H1 (cell line): Measurements from ENCODE around the gene VWA7. TPM values are rescaled to one million over a fixed set of nuclear protein-coding genes. Genes with fewer than 3 reads are reported as not detected.

Experiments
- CTCF ChIA-PET: fragments of 300-600 bp; sonication (Branson Sonifier 250); formaldehyde crosslinking; loops from one replicate; lab custom pipeline; 2021; ENCODE audit not compliant: partially characterized antibody; lab: Charles Lee
- POLR2A ChIA-PET: fragments of 300-600 bp; sonication (Branson Sonifier 250); formaldehyde crosslinking; loops from one replicate; lab custom pipeline; 2021; ENCODE audit warnings: inconsistent platforms; ENCODE audit not compliant: partially characterized antibody; lab: Charles Lee
- DNase-seq, 2 experiments: peaks; one replicate each; pipeline versions ENCODE4 v3.0.0 to v3.0.0-alpha.2; 2010 to 2022; ENCODE audit warnings: low spot score in 2 of 2, low read depth in 1 of 2, mixed read lengths in 1 of 2
- FAIRE-seq: peaks from 2 replicates; lab custom pipeline; 2011; peaks lifted over from hg19 to GRCh38; lab: Jason Lieb, UNC
- H2AFZ ChIP-seq: 2 replicates; pipeline ENCODE4 v1.8.1; 2012; ENCODE audit warnings: low read length, inconsistent platforms
- H2AK5ac ChIP-seq: 2 replicates; pipeline ENCODE4 v1.6.1; 2013; ENCODE audit warnings: low read depth, low read length
- H2BK120ac ChIP-seq: replicated peaks from 2 replicates; pipeline ENCODE3; 2013; ENCODE audit warnings: low read depth, low read length, inconsistent platforms
- H2BK12ac ChIP-seq: 2 replicates; pipeline ENCODE4 v1.6.1; 2013; ENCODE audit warnings: low read depth, low read length
- H2BK15ac ChIP-seq: 2 replicates; pipeline ENCODE4 v1.6.1; 2013; ENCODE audit warnings: low read length
- H2BK20ac ChIP-seq: 2 replicates; pipeline ENCODE4 v1.6.1; 2013; ENCODE audit warnings: low read length
- H2BK5ac ChIP-seq: 2 replicates; pipeline ENCODE4 v1.6.1; 2013; ENCODE audit warnings: low read depth, low read length
- H3K14ac ChIP-seq: 2 replicates; pipeline ENCODE4 v1.6.1; 2013; ENCODE audit warnings: inconsistent platforms; ENCODE audit not compliant: insufficient read length
- H3K18ac ChIP-seq: 2 replicates; pipeline ENCODE4 v1.6.1; 2013; ENCODE audit warnings: low read length; ENCODE audit errors: extremely low read depth
- H3K23ac ChIP-seq: 2 replicates; pipeline ENCODE4 v1.6.1; 2013; ENCODE audit warnings: inconsistent platforms; ENCODE audit not compliant: insufficient read length
- H3K23me2 ChIP-seq: 2 replicates; pipeline ENCODE4 v1.6.1; 2013; ENCODE audit warnings: low read depth, low read length
- H3K27ac ChIP-seq: 2 replicates; pipeline ENCODE4 v1.6.1; 2011; ENCODE audit warnings: low read depth, low read length, inconsistent platforms
- H3K27me3 ChIP-seq, 4 experiments: replicated peaks in 1 of 4; 1 replicate in 1 of 4; 2 replicates in 3 of 4; pipeline versions ENCODE4 v1.6.1 to v1.8.1; 2011 to 2013; ENCODE audit warnings: low read length in 3 of 4, mild to moderate bottlenecking in 3 of 4, inconsistent platforms in 2 of 4, mixed read lengths in 2 of 4, moderate library complexity in 1 of 4; ENCODE audit not compliant: control insufficient read depth in 3 of 4, insufficient read depth in 3 of 4; ENCODE audit errors: extremely low read depth in 1 of 4
- H3K36me3 ChIP-seq, 4 experiments: 2 replicates each; pipeline versions ENCODE4 v1.6.1 to v1.8.1; 2011 to 2013; ENCODE audit warnings: mild to moderate bottlenecking in 4 of 4, low read length in 3 of 4, moderate library complexity in 2 of 4, control low read depth in 1 of 4, inconsistent platforms in 1 of 4; ENCODE audit not compliant: insufficient read depth in 4 of 4, control insufficient read depth in 2 of 4
- H3K4ac ChIP-seq: replicated peaks from 2 replicates; pipeline ENCODE3; 2013; ENCODE audit warnings: low read length, low read depth, mixed read lengths, inconsistent platforms; ENCODE audit not compliant: insufficient read length
- H3K4me1 ChIP-seq, 4 experiments: replicated peaks in 1 of 4; 1 replicate in 1 of 4; 2 replicates in 3 of 4; pipeline versions ENCODE4 v1.6.1 to v1.8.1; 2011 to 2013; ENCODE audit warnings: low read length in 3 of 4, inconsistent platforms in 2 of 4, mixed read lengths in 1 of 4; ENCODE audit not compliant: insufficient read depth in 4 of 4, control insufficient read depth in 3 of 4
- H3K4me2 ChIP-seq, 2 experiments: 2 replicates each; pipeline versions ENCODE4 v1.6.1 to v1.8.1; 2011 to 2013; ENCODE audit warnings: low read depth in 2 of 2, low read length in 2 of 2, control low read depth in 1 of 2, inconsistent platforms in 1 of 2, mild to moderate bottlenecking in 1 of 2; ENCODE audit not compliant: insufficient read depth in 1 of 2
- H3K4me3 ChIP-seq, 4 experiments: fragments of 200-600, 300-600 bp in 1 of 4; sonication (generic), shearing (Covaris generic), sonication (Bioruptor Twin) in 1 of 4; 2 replicates each; pipeline versions ENCODE4 v1.5.1 to v1.8.1; 2011 to 2016; ENCODE audit warnings: low read length in 4 of 4, low read depth in 3 of 4, control low read depth in 2 of 4, inconsistent platforms in 2 of 4, mild to moderate bottlenecking in 2 of 4, mixed read lengths in 1 of 4, moderate library complexity in 1 of 4; ENCODE audit not compliant: insufficient read depth in 2 of 4; ENCODE audit errors: extremely low read depth in 1 of 4
- H3K56ac ChIP-seq: replicated peaks from 2 replicates; pipeline ENCODE3; 2013; ENCODE audit warnings: low read depth, mild to moderate bottlenecking, mixed read lengths, low read length, inconsistent platforms; ENCODE audit not compliant: insufficient read length
- H3K79me1 ChIP-seq: 2 replicates; pipeline ENCODE4 v1.6.1; 2013; ENCODE audit warnings: low read depth, low read length, control low read depth
- H3K79me2 ChIP-seq, 2 experiments: 2 replicates each; pipeline versions ENCODE4 v1.6.1 to v1.8.1; 2012 to 2013; ENCODE audit warnings: low read length in 2 of 2, mild to moderate bottlenecking in 2 of 2, inconsistent platforms in 1 of 2; ENCODE audit not compliant: insufficient read depth in 2 of 2, control insufficient read depth in 1 of 2
- H3K9ac ChIP-seq, 4 experiments: replicated peaks in 1 of 4; 1 replicate in 1 of 4; 2 replicates in 3 of 4; pipeline versions ENCODE4 v1.6.1 to v1.8.1; 2011 to 2013; ENCODE audit warnings: low read depth in 3 of 4, low read length in 3 of 4, control low read depth in 2 of 4, mild to moderate bottlenecking in 2 of 4, moderate library complexity in 2 of 4, inconsistent platforms in 1 of 4; ENCODE audit errors: extremely low read depth in 1 of 4
- H3K9me3 ChIP-seq, 2 experiments: 2 replicates each; pipeline versions ENCODE4 v1.6.1 to v1.8.1; 2012 to 2013; ENCODE audit warnings: mild to moderate bottlenecking in 2 of 2, moderate library complexity in 2 of 2, control low read depth in 1 of 2, inconsistent platforms in 1 of 2, low read depth in 1 of 2, low read length in 1 of 2, mixed read lengths in 1 of 2; ENCODE audit not compliant: insufficient read depth in 2 of 2
- H4K20me1 ChIP-seq, 2 experiments: replicated peaks in 1 of 2; 2 replicates each; pipeline versions ENCODE3 to v1.8.1; 2011 to 2013; ENCODE audit warnings: inconsistent platforms in 2 of 2, low read length in 2 of 2, mild to moderate bottlenecking in 1 of 2; ENCODE audit not compliant: insufficient read depth in 2 of 2, control insufficient read depth in 1 of 2
- H4K5ac ChIP-seq: 2 replicates; pipeline ENCODE4 v1.6.1; 2013; ENCODE audit warnings: low read length, low read depth, mixed read lengths, inconsistent platforms; ENCODE audit not compliant: insufficient read length
- H4K8ac ChIP-seq: 2 replicates; pipeline ENCODE4 v1.8.0; 2013; ENCODE audit warnings: mild to moderate bottlenecking, moderate library complexity, low read length, inconsistent platforms; ENCODE audit not compliant: insufficient read depth; ENCODE audit errors: extremely low read depth
- H4K91ac ChIP-seq: replicated peaks from 2 replicates; pipeline ENCODE3; 2013; ENCODE audit warnings: low read length, mixed read lengths, inconsistent platforms; ENCODE audit not compliant: insufficient read length
- EP300 ChIP-seq, 2 experiments: IDR thresholded peaks; 1 replicate in 1 of 2; 2 replicates in 1 of 2; pipeline ENCODE4 v1.6.1; 2011 to 2012; ENCODE audit warnings: low read depth in 2 of 2, low read length in 2 of 2, mild to moderate bottlenecking in 2 of 2, borderline replicate concordance in 1 of 2, inconsistent platforms in 1 of 2, moderate library complexity in 1 of 2
- GABPA ChIP-seq: IDR thresholded peaks from 2 replicates; pipeline ENCODE4 v1.6.1; 2011; ENCODE audit warnings: mild to moderate bottlenecking, low read length, moderate library complexity, borderline replicate concordance; ENCODE audit not compliant: insufficient read depth
- JUN ChIP-seq: IDR thresholded peaks from 2 replicates; pipeline ENCODE4 v1.6.1; 2011; ENCODE audit warnings: low read depth, mild to moderate bottlenecking, improper control_type of control experiment, low read length
- RXRA ChIP-seq: IDR thresholded peaks from 2 replicates; pipeline ENCODE4 v1.6.1; 2011; ENCODE audit warnings: low read depth, mild to moderate bottlenecking, low read length, moderate library complexity; ENCODE audit not compliant: insufficient read depth
- SP4 ChIP-seq: IDR thresholded peaks from 2 replicates; pipeline ENCODE4 v1.6.1; 2012; ENCODE audit warnings: low read length, inconsistent platforms
- SUZ12 ChIP-seq: fragments of 200-600 bp; sonication (generic); IDR thresholded peaks from 2 replicates; pipeline ENCODE4 v1.6.1; 2012; ENCODE audit warnings: mild to moderate bottlenecking, inconsistent platforms, low read length, moderate library complexity, mixed read lengths
- TAF7 ChIP-seq: optimal IDR thresholded peaks from 2 replicates; pipeline ENCODE3; 2011; ENCODE audit warnings: low read depth, mild to moderate bottlenecking, inconsistent platforms, low read length, moderate library complexity, borderline replicate concordance
- TEAD4 ChIP-seq: IDR thresholded peaks from 2 replicates; pipeline ENCODE4 v1.6.1; 2012; ENCODE audit warnings: low read depth, low read length, inconsistent platforms, mixed read lengths
- WGBS, 2 experiments: shearing (Covaris generic) in 1 of 2; methylation state at CpG; one replicate each; pipeline versions ENCODE4 v1.1.6 to v1.1.7; 2013 to 2015; ENCODE audit warnings: low lambda C conversion rate in 2 of 2, mixed read lengths in 2 of 2, inconsistent platforms in 1 of 2, low coverage in 1 of 2, missing lambda C conversion rate in 1 of 2; ENCODE audit not compliant: insufficient replicate concordance in 2 of 2, insufficient coverage in 1 of 2, insufficient read length in 1 of 2; ENCODE audit errors: extremely low coverage in 1 of 2, missing lambda C conversion rate in 1 of 2; 5-methylcytosine and 5-hydroxymethylcytosine counted together
- polyA plus RNA-seq, 7 experiments: library from polyadenylated mRNA; depleted of rRNA in 3 of 7; stranded (reverse) in 5 of 7; unstranded in 2 of 7; fragments of >200 nt in 5 of 7; fragments of 200-250 nt in 2 of 7; gene quantifications; 1 replicate in 5 of 7; 2 replicates in 1 of 7; 4 replicates in 1 of 7; pipeline versions ENCODE4 v1.2.1 to v1.2.3, GENCODE V29; 2011 to 2013; ENCODE audit warnings: missing spikeins in 2 of 7, mixed read lengths in 2 of 7
- total RNA-seq: library from RNA; stranded (reverse); fragmentation: NEBNext Ultra II Directional; extraction: Animal tissue kit (Norgen Biotek cat#: 25700); gene quantifications from 2 replicates; pipeline ENCODE4 v1.2.1, GENCODE V29; 2021
- TF ChIP-seq, protein P1 (sequence below): IDR thresholded peaks from 2 replicates; pipeline ENCODE4 v1.6.1; 2011; ENCODE audit warnings: low read depth, mild to moderate bottlenecking, low read length; ENCODE audit not compliant: insufficient read depth

The VWA7 gene
- total and polyA plus RNA-seq, 2 of the 8 experiments (the other 6 are each of a cell fraction or from before 2014, with no cell fraction given) = 0.82 to 2.1 TPM

DNA sequence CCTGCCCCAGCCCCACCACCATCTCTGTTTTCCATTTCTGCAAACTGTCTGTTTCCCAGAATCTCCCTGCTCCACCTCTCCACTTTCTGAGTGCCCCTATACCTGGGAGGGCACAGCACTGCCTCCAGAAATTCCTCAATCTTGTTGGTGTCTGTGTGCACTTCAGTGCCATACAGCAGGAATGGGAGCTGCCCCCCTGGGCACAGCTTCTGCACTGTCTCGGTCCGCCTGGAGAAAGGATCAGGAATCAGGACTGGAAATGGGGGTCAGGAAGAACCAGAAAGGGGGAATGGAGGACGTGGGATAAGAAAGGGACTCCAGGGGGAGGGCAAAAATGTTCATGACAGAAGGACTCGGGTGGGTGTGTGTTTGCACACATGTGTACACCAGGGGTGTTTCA lies 43.4 kb downstream of the VWA7 start:
- H2BK5ac ChIP-seq = 0 out of 2 replicates have a peak overlapping the region, but pooled peaks have one; percentile 53
- no peak overlapping the region for H2AFZ ChIP-seq
- no peak overlapping the region for H2BK120ac ChIP-seq
- H3K9ac ChIP-seq = no peak overlapping the region; a peak in 1 of 7 replicates
- peaks cover 8% of the 10 kb centered on the region; the same call in 1 of the 2 replicates for H3K79me1 ChIP-seq
- no peak overlapping the region for H4K91ac ChIP-seq
- H4K8ac ChIP-seq = no peak overlapping the region
- H2BK12ac ChIP-seq = no peak overlapping the region; the same call in 1 of the 2 replicates
- DNase-seq = no peak
- no peaks in the 10 kb centered on the region for H3K27me3 ChIP-seq
- peaks cover 0 to 26% of the 10 kb centered on the region in 2 experiments; a peak in 2 of 4 replicates for H3K79me2 ChIP-seq
- ChIA-PET CTCF (interaction anchor here (0.8 to 3.1 kb wide), 7 partner anchors 10 to 96 kb away, joined by 3 to 12 read pairs (median 3); partner anchors contain the start of gene MPIG6B), POLR2A (interaction anchor here (1.3 to 8.7 kb wide), 5 partner anchors 9 to 102 kb away, joined by 4 to 73 read pairs (median 5); partner anchors contain the start of genes CSNK2B, GPANK1, LY6G6C and MPIG6B)
- H3K9me3 ChIP-seq = no peaks in the 10 kb centered on the region
- H3K4me2 ChIP-seq = peak overlapping the region; percentile 78 to 99; a peak in 3 of 4 replicates
- no peak overlapping the region for H3K18ac ChIP-seq
- H2BK20ac ChIP-seq = no peak overlapping the region
- H3K4me1 ChIP-seq = peaks cover 20 to 33% (median 22%) of the 10 kb centered on the region in 4 experiments
- 86% methylated on average over 4 of the region's 4 CpGs; no CpG with 5 or more reads in 1 of the 2 experiments for WGBS, 2 experiments
- H4K20me1 ChIP-seq = peaks cover 4 to 5% of the 10 kb centered on the region in 2 experiments
- no peak overlapping the region for H3K14ac ChIP-seq
- no peak for FAIRE-seq
- no peak overlapping the region for H3K4ac ChIP-seq
- H3K27ac ChIP-seq = 0 out of 2 replicates have a peak overlapping the region, but pooled peaks have one; percentile 25
- H2BK15ac ChIP-seq = no peak overlapping the region
- H3K23ac ChIP-seq = no peak overlapping the region
- peaks cover 19% of the 10 kb centered on the region for H3K23me2 ChIP-seq
- no peak overlapping the region for H3K56ac ChIP-seq
- H4K5ac ChIP-seq = no peak overlapping the region
- no peak overlapping the region for H2AK5ac ChIP-seq
- peaks cover 10 to 30% (median 21%) of the 10 kb centered on the region in 4 experiments for H3K36me3 ChIP-seq
- no peak overlapping the region for H3K4me3 ChIP-seq
- TF ChIP-seq SUZ12 = no peak
- TF ChIP-seq EP300 (IDR thresholded peaks at IDR 0.05; ENCODE audit: borderline replicate concordance in 1 of 2, low read depth in 2 of 2, low read length in 2 of 2) = no peak
- TF ChIP-seq TEAD4 = no peak
- TF ChIP-seq SP4 = no peak
- TF ChIP-seq TAF7 = no peak
- TF ChIP-seq JUN = no peak
- no peak for TF ChIP-seq GABPA
- no peak for TF ChIP-seq RXRA
- TF ChIP-seq, protein P1, sequence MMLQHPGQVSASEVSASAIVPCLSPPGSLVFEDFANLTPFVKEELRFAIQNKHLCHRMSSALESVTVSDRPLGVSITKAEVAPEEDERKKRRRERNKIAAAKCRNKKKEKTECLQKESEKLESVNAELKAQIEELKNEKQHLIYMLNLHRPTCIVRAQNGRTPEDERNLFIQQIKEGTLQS = no peak
